IMR-90 (cell line): ENCODE data around the gene ERC2. TPM values are rescaled to one million over a fixed set of nuclear protein-coding genes. Genes with fewer than 3 reads are reported as not detected.
A peak's percentile ranks its signal among the peaks of the same experiment; 100 is the strongest.

Experiments used
- ATAC-seq: fragments of 200-7000 bp; cut with Tn5 transposase; 2 replicates; pipeline ENCODE4 v1.9.1; 2020; ENCODE audit warnings: low read depth, mild to moderate bottlenecking, moderate library complexity
- BruUV-seq: library from RNA; stranded (reverse); fragments of 400-500 nt; replicated peaks from 2 replicates; lab custom pipeline; 2021; lab: Mats Ljungman, UMichigan
- CTCF ChIA-PET: fragments of 300-600 bp; formaldehyde crosslinking; extraction: SDS; loops from one replicate; lab custom pipeline; 2021; ENCODE audit warnings: antibody characterized with exemption; lab: Yijun Ruan, JAX
- POLR2A ChIA-PET: fragments of 300-600 bp; sonication (Branson Sonifier 250); formaldehyde crosslinking; loops from one replicate; lab custom pipeline; 2022; ENCODE audit warnings: antibody characterized with exemption; ENCODE audit not compliant: unreplicated experiment; lab: Charles Lee
- DNase-seq: peaks from one replicate; pipeline ENCODE4 v3.0.0; 2013
- H2AFZ ChIP-seq: replicated peaks from 2 replicates; pipeline ENCODE3; 2013; ENCODE audit warnings: low read length, mild to moderate bottlenecking; ENCODE audit not compliant: poor library complexity
- H2AK5ac ChIP-seq: 2 replicates; pipeline ENCODE4 v1.6.1; 2013; ENCODE audit warnings: low read depth, low read length, inconsistent platforms
- H2AK9ac ChIP-seq: replicated peaks from 2 replicates; pipeline ENCODE3; 2013; ENCODE audit warnings: mild to moderate bottlenecking, low read depth, low read length, moderate library complexity; ENCODE audit not compliant: poor library complexity
- H2BK120ac ChIP-seq: 2 replicates; pipeline ENCODE4 v1.6.1; 2013; ENCODE audit warnings: low read depth, low read length, inconsistent platforms
- H2BK15ac ChIP-seq: 3 replicates; pipeline ENCODE4 v1.6.1; 2013; ENCODE audit warnings: low read depth, low read length, inconsistent platforms
- H2BK20ac ChIP-seq: 2 replicates; pipeline ENCODE4 v1.6.1; 2013; ENCODE audit warnings: low read depth, mild to moderate bottlenecking, inconsistent platforms, low read length, moderate library complexity
- H2BK5ac ChIP-seq: 2 replicates; pipeline ENCODE4 v1.6.1; 2013; ENCODE audit warnings: mild to moderate bottlenecking, low read depth, low read length, inconsistent platforms; ENCODE audit not compliant: poor library complexity, severe bottlenecking
- H3K14ac ChIP-seq: replicated peaks from 2 replicates; pipeline ENCODE4 v1.6.1; 2013; ENCODE audit warnings: low read depth, low read length, inconsistent platforms
- H3K18ac ChIP-seq: 2 replicates; pipeline ENCODE4 v1.6.1; 2013; ENCODE audit warnings: low read depth, low read length, control low read depth
- H3K23ac ChIP-seq: 2 replicates; pipeline ENCODE4 v1.6.1; 2013; ENCODE audit warnings: low read depth, low read length, inconsistent platforms
- H3K27ac ChIP-seq: 2 replicates; pipeline ENCODE4 v1.5.1; 2013; ENCODE audit warnings: mild to moderate bottlenecking, control low read depth, low read length; ENCODE audit not compliant: insufficient read depth
- H3K27me3 ChIP-seq: 2 replicates; pipeline ENCODE4 v1.6.1; 2013; ENCODE audit warnings: low read length; ENCODE audit not compliant: control insufficient read depth, insufficient read depth
- H3K36me3 ChIP-seq: 2 replicates; pipeline ENCODE4 v1.6.1; 2013; ENCODE audit warnings: low read length, mixed read lengths; ENCODE audit not compliant: control insufficient read depth, insufficient read depth
- H3K4ac ChIP-seq: 2 replicates; pipeline ENCODE4 v1.6.1; 2013; ENCODE audit warnings: low read depth, low read length, inconsistent platforms
- H3K4me1 ChIP-seq: 2 replicates; pipeline ENCODE4 v1.6.1; 2013; ENCODE audit warnings: low read length, mixed read lengths; ENCODE audit not compliant: control insufficient read depth, insufficient read depth
- H3K4me2 ChIP-seq: 2 replicates; pipeline ENCODE4 v1.6.1; 2013; ENCODE audit warnings: low read depth, mild to moderate bottlenecking, control low read depth, low read length, moderate library complexity
- H3K4me3 ChIP-seq: 2 replicates; pipeline ENCODE4 v1.5.1; 2013; ENCODE audit warnings: low read depth, mild to moderate bottlenecking, control low read depth, low read length, moderate library complexity; ENCODE audit not compliant: insufficient read depth
- H3K56ac ChIP-seq: 2 replicates; pipeline ENCODE4 v1.6.1; 2013; ENCODE audit warnings: low read length, inconsistent platforms; ENCODE audit not compliant: insufficient read depth; ENCODE audit errors: extremely low read depth
- H3K79me1 ChIP-seq, 2 experiments: 2 replicates each; pipeline ENCODE4 v1.6.1; 2013; ENCODE audit warnings: low read length in 2 of 2, inconsistent platforms in 1 of 2, low read depth in 1 of 2
- H3K9ac ChIP-seq: 2 replicates; pipeline ENCODE4 v1.6.1; 2013; ENCODE audit warnings: low read depth, low read length, control low read depth
- H3K9me1 ChIP-seq: 2 replicates; pipeline ENCODE4 v1.6.1; 2013; ENCODE audit warnings: low read length, inconsistent platforms; ENCODE audit not compliant: insufficient read depth
- H3K9me3 ChIP-seq: 2 replicates; pipeline ENCODE4 v1.6.1; 2013; ENCODE audit warnings: low read length; ENCODE audit not compliant: control insufficient read depth, insufficient read depth
- H4K20me1 ChIP-seq: 2 replicates; pipeline ENCODE4 v1.6.1; 2013; ENCODE audit warnings: low read length, inconsistent platforms; ENCODE audit not compliant: insufficient read depth
- H4K5ac ChIP-seq: 2 replicates; pipeline ENCODE4 v1.6.1; 2013; ENCODE audit warnings: mild to moderate bottlenecking, low read depth, low read length, control low read depth
- H4K8ac ChIP-seq, 2 experiments: 2 replicates each; pipeline ENCODE4 v1.6.1; 2013; ENCODE audit warnings: low read depth in 2 of 2, low read length in 2 of 2, control low read depth in 1 of 2, inconsistent platforms in 1 of 2
- H4K91ac ChIP-seq: 2 replicates; pipeline ENCODE4 v1.6.1; 2013; ENCODE audit warnings: low read depth, low read length, inconsistent platforms; ENCODE audit not compliant: insufficient read depth
- BHLHE40 ChIP-seq: fragments of 150-350 bp; IDR thresholded peaks from 2 replicates; pipeline ENCODE4 v1.6.1; 2016; ENCODE audit warnings: mild to moderate bottlenecking, low read depth, low read length
- CEBPB ChIP-seq: IDR thresholded peaks from 2 replicates; pipeline ENCODE4 v1.6.1; 2012; ENCODE audit warnings: low read depth, low read length, improper control_type of control experiment
- FOS ChIP-seq: fragments of 150-350 bp; IDR thresholded peaks from 2 replicates; pipeline ENCODE4 v1.6.1; 2016; ENCODE audit warnings: low read depth, low read length
- MAFK ChIP-seq: IDR thresholded peaks from 2 replicates; pipeline ENCODE4 v1.6.1; 2012; ENCODE audit warnings: low read depth, low read length, improper control_type of control experiment
- MAZ ChIP-seq: IDR thresholded peaks from 2 replicates; pipeline ENCODE4 v1.6.1; 2012; ENCODE audit warnings: low read depth, mild to moderate bottlenecking, low read length, improper control_type of control experiment, moderate library complexity, borderline replicate concordance
- RCOR1 ChIP-seq: IDR thresholded peaks from 2 replicates; pipeline ENCODE4 v1.6.1; 2012; ENCODE audit warnings: mild to moderate bottlenecking, low read length, improper control_type of control experiment; ENCODE audit not compliant: insufficient replicate concordance
- SMC3 ChIP-seq: fragments of 150-350 bp; IDR thresholded peaks from 2 replicates; pipeline ENCODE4 v1.6.1; 2016; ENCODE audit warnings: low read depth, mild to moderate bottlenecking, antibody characterized with exemption, low read length, moderate library complexity
- WGBS, 2 experiments: methylation state at CpG; one replicate each; pipeline versions ENCODE4 v1.1.5 to v1.1.7; 2013; ENCODE audit warnings: missing lambda C conversion rate in 2 of 2; ENCODE audit not compliant: insufficient read length in 1 of 2; ENCODE audit errors: extremely low coverage in 2 of 2; 5-methylcytosine and 5-hydroxymethylcytosine counted together
- dilution Hi-C: fragments of 300-500 bp; cut with HindIII; formaldehyde crosslinking; loops from one replicate; pipeline ENCODE4 v1.14.3; 2018; ENCODE audit warnings: low sequenced_read_pairs; ENCODE audit not compliant: unreplicated experiment
- in situ Hi-C: fragments of 300-500 bp; cut with MboI; formaldehyde crosslinking; loops from 3 replicates; pipeline ENCODE4 v1.14.3; 2019; ENCODE audit warnings: low sequenced_read_pairs, inconsistent platforms, mixed read lengths
- intact Hi-C: fragments of 100-400 bp; cut with micrococcal nuclease; formaldehyde crosslinking; loops from 2 replicates; pipeline ENCODE4 v1.10.0; 2022
- polyA plus RNA-seq, 3 experiments: library from polyadenylated mRNA; depleted of rRNA; stranded (reverse); fragments of >200 nt; gene quantifications; 2 replicates each; pipeline ENCODE4 v1.2.3, GENCODE V29; 2012; ENCODE audit warnings: low replicate concordance in 1 of 3
- total RNA-seq: library from RNA; depleted of rRNA; stranded (reverse); fragments of >200 nt; gene quantifications from 2 replicates; pipeline ENCODE4 v1.2.3, GENCODE V29; 2012

ERC2 gene
- total and polyA plus RNA-seq, 2 of the 4 experiments (the other 2 are of a cell fraction) = 0.17 to 0.18 TPM

DNA sequence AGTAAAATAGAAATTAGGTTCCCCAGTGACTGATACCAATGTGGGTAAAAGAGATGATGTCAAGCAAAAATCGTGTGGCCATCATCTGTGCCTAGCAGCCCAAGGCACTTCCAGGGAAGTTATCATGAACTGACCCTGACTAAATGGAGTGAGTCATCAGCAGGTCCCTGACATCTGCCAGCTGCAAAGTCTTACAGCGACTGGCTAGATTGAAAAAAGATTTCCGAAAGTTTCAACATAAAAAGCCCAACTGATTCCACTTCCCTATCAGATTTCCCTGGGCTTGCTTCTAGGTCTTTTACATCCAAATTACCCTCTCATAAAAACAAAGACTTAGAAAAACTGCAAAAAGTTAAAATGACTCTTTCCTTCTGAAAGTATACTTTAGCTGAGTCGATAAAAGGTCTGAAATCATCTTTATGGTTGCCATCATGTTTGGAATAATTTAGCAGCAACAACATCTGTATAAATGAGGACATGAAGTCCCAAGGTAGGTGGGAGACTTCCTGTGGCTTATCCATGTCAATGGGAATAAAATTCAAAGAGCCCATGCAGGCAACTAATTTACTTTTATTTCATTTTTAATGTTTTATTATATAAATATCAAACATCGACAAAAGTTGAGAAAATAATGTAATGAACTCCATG, 342.8 kb downstream of the ERC2 start:
- Histone ChIP-seq H2BK120ac (no peak overlapping the region), H3K4me1 (no peaks in the 10 kb centered on the region; the same call in 1 of the 2 replicates), H3K27ac (no peak overlapping the region), H3K9ac (no peak overlapping the region), H3K56ac (no peak overlapping the region), H3K4me3 (no peak overlapping the region), H2BK15ac (no peak overlapping the region), H3K4ac (no peak overlapping the region), H4K8ac (no peak overlapping the region), H3K27me3 (peaks cover 2% of the 10 kb centered on the region), H2AK5ac (no peak overlapping the region), H3K9me3 (no peaks in the 10 kb centered on the region), H3K36me3 (no peaks in the 10 kb centered on the region), H4K20me1 (no peaks in the 10 kb centered on the region), H3K23ac (no peak overlapping the region), H3K4me2 (peak overlapping the region; percentile 11; the same call in 1 of the 2 replicates), H3K79me1 (no peaks in the 10 kb centered on the region), H2BK5ac (no peak overlapping the region), H4K5ac (no peak overlapping the region), H2BK20ac (no peak overlapping the region), H3K14ac (no peak overlapping the region), H2AFZ (no peak overlapping the region), H3K18ac (no peak overlapping the region), H4K91ac (no peak overlapping the region), H2AK9ac (no peak overlapping the region), H3K9me1 (no peaks in the 10 kb centered on the region)
- CTCF ChIA-PET = no interaction called here
- no CpG with 5 or more reads among the region's 5 CpGs for WGBS, 2 experiments
- BruUV-seq = no TSS peak
- TF ChIP-seq MAFK = no peak
- no peak for TF ChIP-seq RCOR1
- TF ChIP-seq SMC3 = no peak
- TF ChIP-seq MAZ = no peak
- 0 out of 2 replicates have a peak, but pooled peaks have one; percentile 10 for TF ChIP-seq CEBPB
- TF ChIP-seq FOS = peak; percentile 69
- peak; percentile 10; the same call in 1 of the 2 replicates for TF ChIP-seq BHLHE40
- intact Hi-C loops (no loop called here), dilution Hi-C loops (no loop called here), in situ Hi-C loops (no loop called here)
- POLR2A ChIA-PET = no interaction called here
- DNase-seq = peak; percentile 80
- peak; percentile 94 for ATAC-seq
